C4-2B (cell line): Measurements from ENCODE around the gene MACF1.

ENCODE experiments used
- H3K27ac ChIP-seq: fragments of 450-650 bp; 2 replicates; pipeline ENCODE4 v1.5.1; 2017
- ZFX ChIP-seq: fragments of 450-650 bp; IDR thresholded peaks from 2 replicates; pipeline ENCODE4 v1.6.1; 2017
- TF ChIP-seq, protein P1 (sequence below): fragments of 450-650 bp; conservative IDR thresholded peaks from 2 replicates; pipeline ENCODE4 v1.5.1; 2017; ENCODE audit warnings: mild to moderate bottlenecking

Gene MACF1

GRCh38 chr1:39411526-39412478 is 207.3 kb downstream of the MACF1 start:
- H3K27ac ChIP-seq: no peak overlapping the region
- TF ChIP-seq ZFX: no peak
- TF ChIP-seq, protein P1, sequence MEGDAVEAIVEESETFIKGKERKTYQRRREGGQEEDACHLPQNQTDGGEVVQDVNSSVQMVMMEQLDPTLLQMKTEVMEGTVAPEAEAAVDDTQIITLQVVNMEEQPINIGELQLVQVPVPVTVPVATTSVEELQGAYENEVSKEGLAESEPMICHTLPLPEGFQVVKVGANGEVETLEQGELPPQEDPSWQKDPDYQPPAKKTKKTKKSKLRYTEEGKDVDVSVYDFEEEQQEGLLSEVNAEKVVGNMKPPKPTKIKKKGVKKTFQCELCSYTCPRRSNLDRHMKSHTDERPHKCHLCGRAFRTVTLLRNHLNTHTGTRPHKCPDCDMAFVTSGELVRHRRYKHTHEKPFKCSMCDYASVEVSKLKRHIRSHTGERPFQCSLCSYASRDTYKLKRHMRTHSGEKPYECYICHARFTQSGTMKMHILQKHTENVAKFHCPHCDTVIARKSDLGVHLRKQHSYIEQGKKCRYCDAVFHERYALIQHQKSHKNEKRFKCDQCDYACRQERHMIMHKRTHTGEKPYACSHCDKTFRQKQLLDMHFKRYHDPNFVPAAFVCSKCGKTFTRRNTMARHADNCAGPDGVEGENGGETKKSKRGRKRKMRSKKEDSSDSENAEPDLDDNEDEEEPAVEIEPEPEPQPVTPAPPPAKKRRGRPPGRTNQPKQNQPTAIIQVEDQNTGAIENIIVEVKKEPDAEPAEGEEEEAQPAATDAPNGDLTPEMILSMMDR: no peak

DNA sequence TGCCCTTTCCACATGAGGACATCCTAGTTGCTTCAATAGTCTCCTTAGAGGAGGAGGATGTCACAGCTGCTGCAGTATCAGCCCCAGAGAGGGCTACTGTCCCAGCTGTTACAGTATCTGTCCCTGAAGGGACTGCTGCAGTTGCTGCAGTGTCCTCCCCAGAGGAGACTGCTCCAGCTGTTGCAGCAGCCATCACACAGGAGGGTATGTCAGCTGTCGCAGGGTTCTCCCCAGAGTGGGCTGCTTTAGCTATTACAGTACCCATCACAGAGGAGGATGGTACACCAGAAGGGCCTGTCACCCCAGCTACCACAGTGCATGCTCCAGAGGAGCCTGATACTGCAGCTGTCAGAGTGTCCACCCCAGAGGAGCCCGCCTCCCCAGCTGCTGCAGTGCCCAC is 208.4 kb downstream of the MACF1 start:
- TF ChIP-seq, protein P1: no peak
- TF ChIP-seq ZFX: no peak
- no peak overlapping the region for H3K27ac ChIP-seq

DNA sequence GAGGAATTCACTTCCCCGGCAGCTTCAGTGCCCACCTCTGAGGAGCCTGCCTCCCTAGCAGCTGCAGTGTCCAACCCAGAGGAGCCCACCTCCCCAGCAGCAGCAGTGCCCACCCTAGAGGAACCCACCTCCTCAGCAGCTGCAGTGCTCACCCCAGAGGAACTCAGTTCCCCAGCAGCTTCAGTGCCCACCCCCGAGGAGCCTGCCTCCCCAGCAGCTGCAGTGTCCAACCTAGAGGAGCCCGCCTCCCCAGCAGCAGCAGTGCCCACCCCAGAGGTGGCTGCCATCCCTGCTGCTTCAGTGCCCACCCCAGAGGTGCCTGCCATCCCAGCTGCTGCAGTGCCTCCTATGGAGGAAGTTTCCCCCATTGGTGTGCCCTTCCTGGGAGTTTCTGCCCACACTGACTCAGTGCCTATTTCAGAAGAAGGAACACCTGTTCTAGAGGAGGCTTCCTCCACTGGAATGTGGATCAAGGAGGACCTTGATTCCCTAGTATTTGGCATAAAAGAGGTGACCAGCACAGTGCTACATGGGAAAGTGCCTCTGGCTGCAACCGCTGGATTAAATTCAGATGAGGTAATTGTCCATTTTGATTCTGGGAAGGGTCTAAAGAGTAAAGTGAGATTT is 209.5 kb downstream of the MACF1 start:
- H3K27ac ChIP-seq: no peak overlapping the region
- TF ChIP-seq, protein P1: no peak
- TF ChIP-seq ZFX: no peak

DNA sequence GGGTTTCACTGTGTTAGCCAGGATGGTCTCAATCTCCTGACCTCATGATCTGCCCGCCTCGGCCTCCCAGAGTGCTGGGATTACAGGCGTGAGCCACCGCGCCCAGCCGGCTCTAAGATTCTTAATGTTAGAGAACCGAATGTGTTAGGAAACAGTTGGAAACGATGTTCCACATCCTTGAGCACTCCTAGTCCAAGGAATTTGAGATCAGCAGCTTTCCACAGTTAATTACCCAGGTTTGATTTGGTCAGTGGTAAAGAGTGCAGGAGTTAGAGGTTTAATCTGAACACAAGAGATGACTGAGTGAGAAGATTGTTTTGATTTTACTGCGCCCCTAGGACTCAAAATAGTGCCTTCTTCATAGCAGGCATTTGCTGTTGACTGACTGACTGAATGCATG is 211.1 kb downstream of the MACF1 start:
- H3K27ac ChIP-seq: no peak overlapping the region
- no peak for TF ChIP-seq ZFX
- TF ChIP-seq, protein P1: no peak

DNA sequence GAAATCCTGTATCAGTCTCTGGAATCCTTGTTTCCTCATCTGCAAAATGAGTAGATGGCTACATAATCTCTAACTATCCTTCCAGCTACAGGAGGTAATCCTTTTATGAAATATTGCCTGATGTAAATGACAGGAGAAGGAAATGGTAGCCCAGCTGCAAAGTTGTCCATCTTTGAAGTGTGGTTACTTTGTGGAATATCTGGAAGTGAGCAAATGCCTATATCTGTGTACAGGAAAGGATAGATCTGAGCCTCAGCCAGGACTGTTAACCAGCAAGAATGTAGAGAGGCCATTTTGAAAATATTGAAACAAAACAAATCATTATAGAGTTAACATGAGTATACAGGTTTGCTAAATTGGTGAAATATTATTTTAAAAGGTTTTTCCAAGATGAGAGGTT is 212.1 kb downstream of the MACF1 start:
- TF ChIP-seq, protein P1: no peak
- TF ChIP-seq ZFX: no peak
- no peak overlapping the region for H3K27ac ChIP-seq

DNA sequence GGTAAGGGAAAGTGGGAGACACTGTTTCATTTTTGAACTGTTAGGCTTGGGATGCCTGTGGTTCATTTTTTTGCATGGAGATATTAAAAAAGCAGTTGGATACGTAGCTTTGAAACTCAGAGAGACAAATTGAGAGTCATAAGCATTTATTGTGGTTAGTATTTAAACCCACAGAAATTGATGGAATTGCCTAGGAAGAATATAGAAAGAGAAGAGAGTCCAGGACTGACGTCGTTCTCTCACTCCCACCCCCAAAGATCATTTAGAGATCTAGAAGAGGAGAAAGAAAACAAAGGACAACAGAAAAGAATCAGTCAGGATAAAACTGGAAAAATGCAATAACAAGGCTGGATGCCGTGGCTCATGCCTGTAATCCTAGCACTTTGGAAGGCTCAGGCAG is 213.7 kb downstream of the MACF1 start:
- H3K27ac ChIP-seq: no peak overlapping the region
- TF ChIP-seq, protein P1: no peak
- no peak for TF ChIP-seq ZFX

DNA sequence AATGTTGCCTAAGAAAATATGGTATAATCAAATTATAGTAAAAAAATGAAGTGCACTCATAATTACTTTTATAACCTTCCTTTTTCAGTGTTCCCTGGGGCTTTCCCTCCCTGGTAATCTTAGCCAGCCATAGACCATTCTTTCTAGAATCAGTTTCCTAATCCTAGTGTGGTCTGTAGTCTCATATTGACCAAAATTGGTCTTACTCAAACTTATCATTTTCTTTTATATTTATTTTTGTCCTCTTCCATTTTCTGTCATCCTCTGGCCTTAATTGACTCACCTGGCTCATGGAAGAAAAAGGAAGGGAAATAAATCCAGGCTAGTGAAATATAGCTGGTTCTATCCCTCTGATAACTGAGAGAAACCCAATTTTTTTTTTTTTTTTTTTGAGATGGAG is 216.0 kb downstream of the MACF1 start:
- TF ChIP-seq, protein P1: no peak
- no peak overlapping the region for H3K27ac ChIP-seq
